ENCODE measurements around the gene BZW2.

DNA sequence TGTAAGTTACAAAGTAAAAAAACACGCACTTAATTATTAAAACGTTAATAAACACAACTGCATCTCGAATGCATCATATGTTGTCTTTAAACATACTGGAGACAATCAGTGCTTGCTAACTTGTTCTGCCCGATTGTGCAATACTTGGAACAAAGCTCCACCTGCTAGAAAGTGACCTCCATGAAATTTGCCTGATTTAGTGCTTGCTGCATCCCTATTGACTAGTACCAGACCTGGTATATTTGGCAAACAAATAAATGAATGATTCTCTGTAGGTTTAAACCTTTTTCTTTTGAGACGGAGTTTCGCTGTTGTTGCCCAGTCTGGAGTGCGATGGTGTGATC is 6.2 kb downstream of the BZW2 start:
- no peak for TF ChIP-seq POLR2A (IDR thresholded peaks at IDR 0.05)
- no peak for TF ChIP-seq CTCF (IDR thresholded peaks at IDR 0.05)
